ENCODE results near the gene CTDP1. TPM values are rescaled to one million over a fixed set of nuclear protein-coding genes. Genes with fewer than 3 reads are reported as not detected.

CTDP1 gene, protein sequence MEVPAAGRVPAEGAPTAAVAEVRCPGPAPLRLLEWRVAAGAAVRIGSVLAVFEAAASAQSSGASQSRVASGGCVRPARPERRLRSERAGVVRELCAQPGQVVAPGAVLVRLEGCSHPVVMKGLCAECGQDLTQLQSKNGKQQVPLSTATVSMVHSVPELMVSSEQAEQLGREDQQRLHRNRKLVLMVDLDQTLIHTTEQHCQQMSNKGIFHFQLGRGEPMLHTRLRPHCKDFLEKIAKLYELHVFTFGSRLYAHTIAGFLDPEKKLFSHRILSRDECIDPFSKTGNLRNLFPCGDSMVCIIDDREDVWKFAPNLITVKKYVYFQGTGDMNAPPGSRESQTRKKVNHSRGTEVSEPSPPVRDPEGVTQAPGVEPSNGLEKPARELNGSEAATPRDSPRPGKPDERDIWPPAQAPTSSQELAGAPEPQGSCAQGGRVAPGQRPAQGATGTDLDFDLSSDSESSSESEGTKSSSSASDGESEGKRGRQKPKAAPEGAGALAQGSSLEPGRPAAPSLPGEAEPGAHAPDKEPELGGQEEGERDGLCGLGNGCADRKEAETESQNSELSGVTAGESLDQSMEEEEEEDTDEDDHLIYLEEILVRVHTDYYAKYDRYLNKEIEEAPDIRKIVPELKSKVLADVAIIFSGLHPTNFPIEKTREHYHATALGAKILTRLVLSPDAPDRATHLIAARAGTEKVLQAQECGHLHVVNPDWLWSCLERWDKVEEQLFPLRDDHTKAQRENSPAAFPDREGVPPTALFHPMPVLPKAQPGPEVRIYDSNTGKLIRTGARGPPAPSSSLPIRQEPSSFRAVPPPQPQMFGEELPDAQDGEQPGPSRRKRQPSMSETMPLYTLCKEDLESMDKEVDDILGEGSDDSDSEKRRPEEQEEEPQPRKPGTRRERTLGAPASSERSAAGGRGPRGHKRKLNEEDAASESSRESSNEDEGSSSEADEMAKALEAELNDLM
- polyA plus RNA-seq, result 10 to 100 TPM in 1 of 3 donors, 1 to 10 TPM in 2; 6.6 to 20.3 (median 9.3) TPM

DNA sequence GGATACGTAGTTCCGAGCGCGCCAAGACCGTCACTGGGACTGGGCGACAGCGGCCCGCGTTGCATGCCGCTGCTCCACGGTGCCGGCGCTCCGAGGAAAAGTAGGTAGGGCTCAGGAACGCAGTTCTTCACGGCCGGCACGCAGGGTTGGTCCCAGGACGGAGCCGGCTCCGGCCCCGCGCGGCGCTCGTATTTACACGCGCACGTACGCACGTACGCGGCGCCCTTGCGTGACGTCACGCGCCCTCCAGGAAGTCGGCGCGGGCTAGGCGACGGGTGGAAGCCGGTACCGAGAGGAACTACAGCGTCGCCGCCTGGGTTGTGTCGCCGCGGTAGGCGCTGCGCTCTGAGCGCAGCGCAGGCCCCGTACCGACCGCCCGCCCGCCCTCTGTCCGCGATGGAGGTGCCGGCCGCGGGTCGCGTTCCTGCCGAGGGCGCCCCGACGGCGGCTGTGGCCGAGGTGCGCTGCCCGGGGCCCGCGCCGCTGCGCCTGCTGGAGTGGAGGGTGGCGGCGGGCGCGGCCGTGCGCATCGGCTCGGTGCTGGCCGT is at the start of gene CTDP1:
Gene CTDP1, plus strand, starts transcription at position 252 of the 548 bp plus-strand sequence. Its CDS starts 145 bp downstream, at position 397.
- Mint-ChIP-seq H3K27ac (peak within 1 kb of the TSS; percentile 98 to 100 (median 98)), H3K4me1 (peaks cover 60% of the 10 kb centered on the region in 2 donors), H3K27me3 (ENCODE audit: low read depth in 3 of 3) (peaks cover 26 to 45% (median 30%) of the 10 kb centered on the region in 3 donors), H3K4me3 (peak within 1 kb of the TSS; percentile 95 to 100 (median 98)), H3K36me3 (peaks cover 0 to 5% (median 4%) of the 10 kb centered on the region in 3 donors), H3K9me3 (no peaks in the 10 kb centered on the region)
- peak; percentile 88 to 92 (median 91) for DNase-seq

DNA sequence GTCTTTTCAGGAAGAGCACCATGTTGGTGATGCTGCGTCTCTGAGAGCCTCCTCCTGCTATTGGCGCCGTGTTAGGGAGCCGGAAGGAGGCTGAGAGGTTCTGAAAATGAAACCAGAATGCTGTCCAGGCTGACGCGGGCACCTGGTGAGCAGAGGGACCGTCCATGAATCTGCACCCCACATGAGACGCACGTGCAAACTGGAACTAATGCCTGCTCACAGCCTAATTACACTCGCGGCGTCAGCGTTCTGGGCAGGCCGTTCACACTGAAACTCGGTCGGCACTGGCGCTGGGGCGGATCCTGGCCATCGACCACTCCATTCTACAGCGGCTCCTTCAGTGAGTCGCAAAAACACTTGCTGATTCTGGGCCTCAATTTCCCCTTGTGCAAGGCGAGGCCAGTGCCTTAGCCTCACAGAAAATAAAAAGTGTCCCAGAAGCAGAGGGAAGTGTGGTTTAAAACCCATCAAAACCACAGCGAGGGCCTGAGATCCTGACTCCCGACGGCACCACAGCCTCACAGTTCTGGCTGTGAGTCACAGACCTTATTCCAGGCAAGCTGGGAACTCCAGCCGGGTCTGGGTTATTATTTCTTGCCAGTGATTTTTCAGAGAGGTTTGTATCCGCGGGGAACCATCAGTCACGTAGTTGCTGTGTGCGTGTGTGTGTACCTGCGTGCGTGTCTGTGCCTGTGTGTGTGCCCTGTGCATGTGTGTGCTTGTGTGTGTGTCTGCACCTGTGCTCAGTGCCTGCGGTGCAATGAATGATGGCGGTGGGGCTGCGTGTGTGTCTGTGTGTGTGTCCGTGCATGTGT is 49.1 kb upstream of the CTDP1 start:
- Mint-ChIP-seq H3K4me3 (peak overlapping the region; percentile 35 to 75 (median 52)), H3K9me3 (peaks cover 0 to 8% (median 2%) of the 10 kb centered on the region in 6 donors), H3K36me3 (peaks cover 0 to 4% (median 0%) of the 10 kb centered on the region in 3 donors), H3K27me3 (ENCODE audit: low read depth in 3 of 3) (peaks cover 20 to 28% (median 23%) of the 10 kb centered on the region in 3 donors), H3K27ac (peak overlapping the region in 3 of 6 donors; percentile 22 to 47 (median 24)), H3K4me1 (peaks cover 32 to 33% of the 10 kb centered on the region in 2 donors)
- no peak for DNase-seq

DNA sequence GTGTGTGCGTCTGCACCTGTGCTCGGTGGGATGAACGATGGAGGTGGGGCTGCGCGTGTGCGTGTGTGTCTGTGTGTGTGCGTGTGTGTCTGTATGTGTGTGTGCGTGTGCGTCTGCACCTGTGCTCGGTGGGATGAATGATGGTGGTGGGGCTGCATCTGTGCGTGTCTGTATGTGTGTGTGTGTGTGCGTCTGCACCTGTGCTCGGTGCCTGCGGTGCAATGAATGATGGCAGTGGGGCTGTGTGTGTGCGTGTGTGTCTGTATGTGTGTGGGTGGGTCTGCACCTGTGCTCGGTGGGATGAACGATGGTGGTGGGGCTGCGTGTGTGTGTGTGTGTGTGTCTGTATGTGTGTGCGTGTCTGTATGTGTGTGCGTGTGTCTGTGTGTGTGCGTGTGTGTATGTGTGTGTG is 48.5 kb upstream of the CTDP1 start:
- peaks cover 0 to 4% (median 0%) of the 10 kb centered on the region in 3 donors for H3K36me3 Mint-ChIP-seq
- peaks cover 20 to 31% (median 25%) of the 10 kb centered on the region in 3 donors for H3K27me3 Mint-ChIP-seq (ENCODE audit: low read depth in 3 of 3)
- H3K27ac Mint-ChIP-seq, result peak overlapping the region in 2 of 6 donors; percentile 22 to 47
- DNase-seq, result no peak
- peak overlapping the region; percentile 34 to 75 (median 52) for H3K4me3 Mint-ChIP-seq
- peaks cover 0 to 8% (median 2%) of the 10 kb centered on the region in 6 donors for H3K9me3 Mint-ChIP-seq
- peaks cover 32 to 33% of the 10 kb centered on the region in 2 donors for H3K4me1 Mint-ChIP-seq

DNA sequence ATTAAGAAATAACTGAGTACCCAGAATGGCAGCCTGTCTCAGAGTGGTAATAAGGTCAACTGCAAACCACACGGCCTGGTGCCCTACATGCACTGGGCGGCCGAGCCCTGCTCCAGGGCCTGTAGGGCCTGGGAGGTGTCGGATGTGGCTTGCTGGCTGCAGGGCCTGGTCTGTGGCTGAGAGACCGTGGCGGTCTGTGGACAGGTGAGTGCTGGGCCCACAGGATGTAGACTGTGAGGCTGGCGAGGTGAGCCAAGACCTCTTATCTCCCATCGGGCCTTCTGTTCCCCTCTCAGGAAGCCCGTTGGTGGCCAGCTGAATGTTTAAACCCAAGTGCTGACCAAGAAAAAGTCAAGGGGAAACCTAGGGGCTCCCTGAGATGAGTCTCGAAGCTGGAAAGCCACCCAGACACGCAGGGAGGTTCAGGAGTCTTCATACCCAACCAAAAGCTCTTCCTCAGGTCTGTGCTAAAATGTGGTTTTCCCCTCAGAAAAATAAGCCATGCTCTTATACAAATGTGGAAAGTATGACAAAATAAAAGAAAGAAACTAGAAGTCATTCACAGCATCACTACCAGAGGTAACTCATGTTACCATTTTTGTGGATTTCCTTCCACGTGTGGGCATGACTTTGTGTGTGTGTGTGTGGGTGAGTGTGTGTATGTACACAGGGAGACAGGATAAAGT is 47.7 kb upstream of the CTDP1 start:
- H3K9me3 Mint-ChIP-seq, result peaks cover 0 to 8% (median 2%) of the 10 kb centered on the region in 6 donors
- peak overlapping the region in 5 of 6 donors; percentile 1 to 67 (median 47) for H3K27ac Mint-ChIP-seq
- peaks cover 32 to 33% of the 10 kb centered on the region in 2 donors for H3K4me1 Mint-ChIP-seq
- H3K27me3 Mint-ChIP-seq (ENCODE audit: low read depth in 3 of 3), result peaks cover 20 to 31% (median 25%) of the 10 kb centered on the region in 3 donors
- H3K36me3 Mint-ChIP-seq, result peaks cover 0 to 4% (median 0%) of the 10 kb centered on the region in 3 donors
- H3K4me3 Mint-ChIP-seq, result peak overlapping the region in 4 of 5 donors; percentile 1 to 63 (median 38)
- peak; percentile 64 to 71 (median 64) for DNase-seq

DNA sequence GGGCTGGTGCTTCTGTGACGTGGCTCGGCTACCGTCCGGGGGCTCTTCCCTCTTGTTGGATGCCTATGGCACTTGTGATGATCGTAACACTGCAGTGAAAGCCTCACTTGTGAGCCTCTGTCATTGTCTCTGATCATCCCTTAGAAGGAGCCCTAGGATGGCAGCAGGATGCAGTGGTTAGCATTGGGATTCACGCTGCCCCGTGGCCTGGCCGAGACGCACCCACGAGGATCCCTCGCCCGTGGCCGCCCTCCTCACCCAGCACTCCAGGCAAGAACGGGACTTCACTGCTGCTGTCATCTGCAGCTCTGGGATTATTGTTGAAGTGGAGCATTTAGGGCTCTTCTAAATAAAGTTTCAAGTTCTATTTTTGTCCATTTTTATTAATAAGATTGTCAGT is 46.8 kb upstream of the CTDP1 start:
- H3K4me3 Mint-ChIP-seq, result no peak overlapping the region
- H3K36me3 Mint-ChIP-seq, result peaks cover 0 to 4% (median 0%) of the 10 kb centered on the region in 3 donors
- H3K27me3 Mint-ChIP-seq (ENCODE audit: low read depth in 3 of 3), result peaks cover 17 to 31% (median 25%) of the 10 kb centered on the region in 3 donors
- H3K4me1 Mint-ChIP-seq, result peaks cover 32 to 33% of the 10 kb centered on the region in 2 donors
- no peak for DNase-seq
- H3K27ac Mint-ChIP-seq, result no peak overlapping the region
- H3K9me3 Mint-ChIP-seq, result peaks cover 0 to 8% (median 2%) of the 10 kb centered on the region in 6 donors

- Mint-ChIP-seq H3K27me3 (ENCODE audit: low read depth in 3 of 3) (peaks cover 13 to 31% (median 25%) of the 10 kb centered on the region in 3 donors), H3K9me3 (peaks cover 0 to 8% (median 2%) of the 10 kb centered on the region in 6 donors), H3K4me1 (peaks cover 32 to 33% of the 10 kb centered on the region in 2 donors), H3K4me3 (no peak overlapping the region), H3K36me3 (peaks cover 0 to 4% (median 0%) of the 10 kb centered on the region in 3 donors), H3K27ac (peak overlapping the region in 2 of 6 donors; percentile 63 to 82)
- no peak for DNase-seq
These were observed 45.4 kb upstream of the CTDP1 start for GRCh38 chr18:79634186-79634585.

DNA sequence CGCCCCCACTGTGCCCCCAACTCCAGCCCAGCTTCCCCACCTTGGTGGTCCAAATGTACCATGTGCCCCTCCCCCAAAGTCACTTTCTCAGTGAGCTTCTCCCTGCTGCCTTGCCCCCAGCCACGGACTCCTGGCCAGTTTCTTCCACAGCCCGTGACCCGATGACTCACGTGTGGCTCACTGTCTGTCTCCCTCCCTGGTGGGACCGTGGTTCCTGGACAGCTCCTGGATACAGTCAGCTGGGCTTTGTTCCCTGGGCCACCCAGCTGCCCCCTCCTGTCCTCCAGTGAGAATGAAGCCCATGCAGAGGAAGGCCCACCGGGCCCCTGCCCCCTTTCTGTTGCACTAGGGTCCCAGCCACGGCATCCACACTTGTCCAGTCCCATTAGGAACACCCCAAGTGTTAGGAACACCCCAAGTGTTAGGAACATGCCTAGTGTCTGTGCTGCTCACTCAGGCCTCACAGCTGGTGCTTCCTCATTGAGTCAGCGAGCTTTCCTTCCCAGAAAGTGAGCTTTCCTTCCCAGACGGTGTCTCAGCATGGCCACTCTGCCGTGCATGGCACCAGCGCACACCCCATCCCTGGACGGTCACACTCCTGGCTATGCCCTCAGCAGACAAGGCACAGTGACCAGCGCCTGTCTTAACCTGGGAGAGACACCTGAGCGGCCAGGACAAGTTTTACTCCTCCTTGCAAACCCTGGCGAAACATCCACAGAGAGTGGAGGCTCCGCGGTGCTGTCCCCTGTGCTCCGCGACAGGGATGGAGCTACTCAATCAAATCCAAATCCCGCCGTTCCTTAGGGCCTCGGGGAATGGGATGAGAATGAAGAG is 44.8 kb upstream of the CTDP1 start:
- no peak for DNase-seq
- Mint-ChIP-seq H3K36me3 (peaks cover 0 to 4% (median 0%) of the 10 kb centered on the region in 3 donors), H3K27ac (no peak overlapping the region), H3K4me1 (peaks cover 27 to 28% of the 10 kb centered on the region in 2 donors), H3K4me3 (no peak overlapping the region), H3K27me3 (ENCODE audit: low read depth in 3 of 3) (peaks cover 13 to 32% (median 29%) of the 10 kb centered on the region in 3 donors), H3K9me3 (peaks cover 0 to 8% (median 2%) of the 10 kb centered on the region in 6 donors)

- Mint-ChIP-seq H3K4me3 (no peak overlapping the region), H3K4me1 (peaks cover 22 to 24% of the 10 kb centered on the region in 2 donors), H3K36me3 (peaks cover 0 to 4% (median 0%) of the 10 kb centered on the region in 3 donors), H3K27me3 (ENCODE audit: low read depth in 3 of 3) (peaks cover 13 to 32% (median 29%) of the 10 kb centered on the region in 3 donors), H3K27ac (no peak overlapping the region), H3K9me3 (peaks cover 0 to 8% (median 2%) of the 10 kb centered on the region in 6 donors)
- DNase-seq, result no peak
These were observed 44.2 kb upstream of the CTDP1 start for GRCh38 chr18:79635427-79635726.

GRCh38 chr18:79637181-79637920 is 42.3 kb upstream of the CTDP1 start:
- peaks cover 0 to 8% (median 2%) of the 10 kb centered on the region in 6 donors for H3K9me3 Mint-ChIP-seq
- no peak for DNase-seq
- no peak overlapping the region for H3K4me3 Mint-ChIP-seq
- peaks cover 8 to 26% (median 22%) of the 10 kb centered on the region in 3 donors for H3K27me3 Mint-ChIP-seq (ENCODE audit: low read depth in 3 of 3)
- H3K4me1 Mint-ChIP-seq, result peaks cover 2 to 6% of the 10 kb centered on the region in 2 donors
- H3K36me3 Mint-ChIP-seq, result no peaks in the 10 kb centered on the region
- no peak overlapping the region for H3K27ac Mint-ChIP-seq

DNA sequence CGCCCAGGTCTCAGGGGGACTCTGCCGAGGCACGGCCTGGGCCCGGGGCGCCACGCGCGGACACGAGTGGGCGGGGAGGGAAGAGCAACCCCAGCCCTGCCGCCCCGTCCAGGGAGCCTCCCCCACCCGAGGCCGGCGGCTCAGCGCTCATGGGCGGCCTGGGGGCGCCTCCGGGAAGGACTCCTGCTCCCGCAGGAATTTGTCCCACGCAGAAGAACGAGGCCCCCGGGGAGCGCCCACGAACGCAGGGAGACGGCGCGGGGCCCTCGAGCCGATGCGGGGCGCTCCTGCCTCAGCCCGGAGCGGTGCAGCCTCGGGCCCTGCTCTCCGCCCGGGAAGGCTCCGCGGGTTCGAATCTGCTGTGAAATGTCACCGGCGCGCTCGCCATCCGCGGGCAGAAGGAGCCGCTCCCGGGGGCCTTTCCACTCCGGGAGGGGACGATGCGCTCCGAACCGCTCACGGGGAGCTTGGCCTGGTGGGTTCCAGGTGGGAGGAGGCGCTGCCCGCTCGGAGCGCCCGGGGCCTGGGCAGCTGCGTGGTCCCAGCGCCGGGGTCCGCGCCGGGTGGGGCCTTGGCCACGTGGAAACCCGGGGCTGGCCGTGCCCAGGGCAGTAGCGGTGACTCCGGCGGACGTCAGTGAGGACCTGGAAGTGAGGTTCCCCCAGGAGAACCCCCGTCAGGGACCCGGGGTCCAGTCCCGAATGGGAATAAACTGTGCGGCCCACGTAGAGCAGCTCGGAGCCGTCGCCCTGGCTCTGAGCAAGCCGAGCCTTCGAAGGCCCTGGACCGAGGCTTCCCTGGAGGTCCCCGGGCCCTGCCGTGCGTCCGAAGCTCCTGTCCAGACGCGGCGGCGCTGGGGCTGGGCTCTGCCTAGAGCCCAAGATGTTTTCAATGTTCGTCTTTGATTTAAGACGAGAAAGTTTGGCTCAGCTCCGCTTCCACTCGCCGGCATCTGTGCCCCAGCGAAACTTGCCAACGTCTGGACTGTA is 41.4 kb upstream of the CTDP1 start:
- H3K4me1 Mint-ChIP-seq, result peaks cover 0 to 5% of the 10 kb centered on the region in 2 donors
- no peak overlapping the region for H3K27ac Mint-ChIP-seq
- no peak for DNase-seq
- H3K27me3 Mint-ChIP-seq (ENCODE audit: low read depth in 3 of 3), result peaks cover 10 to 22% (median 21%) of the 10 kb centered on the region in 3 donors
- no peak overlapping the region for H3K4me3 Mint-ChIP-seq
- H3K9me3 Mint-ChIP-seq, result peaks cover 0 to 8% (median 2%) of the 10 kb centered on the region in 6 donors
- H3K36me3 Mint-ChIP-seq, result no peaks in the 10 kb centered on the region

Measured in immature natural killer cell (primary cell).